ENCODE data around the gene PRIM1. TPM values are rescaled to one million over a fixed set of nuclear protein-coding genes. Genes with fewer than 3 reads are reported as not detected.

Gene PRIM1
- polyA plus RNA-seq, 2 of the 4 experiments (the other 2 are of a cell fraction), result 43.5 to 66.8 TPM

GRCh38 chr12:56724972-56725722 is 27.0 kb downstream of the PRIM1 start, which contains the start of gene NACA (continued):
- no peak for TF ChIP-seq ELK1 (IDR thresholded peaks at IDR 0.05; ENCODE audit: low read depth, low read length)
- no peak; the same call in 1 of the 2 replicates for TF ChIP-seq E2F6 (IDR thresholded peaks at IDR 0.05; ENCODE audit: borderline replicate concordance, low read depth)
- no peak for TF ChIP-seq HOXB13 (CRISPR knock-in tag; IDR thresholded peaks at IDR 0.05; ENCODE audit: low read depth)
- TF ChIP-seq CHD4 (IDR thresholded peaks at IDR 0.05; ENCODE audit: borderline replicate concordance), result no peak
- peak; percentile 77; the same call in 1 of the 2 replicates for TF ChIP-seq EHF (CRISPR knock-in tag; IDR thresholded peaks at IDR 0.05)
- TF ChIP-seq KDM1A (IDR thresholded peaks at IDR 0.05; ENCODE audit: low read depth), result no peak
- no peak for TF ChIP-seq NFE2L2 (conservative IDR thresholded peaks at IDR 0.05; ENCODE audit: low read length)
- TF ChIP-seq KDM5A (IDR thresholded peaks at IDR 0.05), result peak; percentile 48; the same call in 1 of the 2 replicates
- TF ChIP-seq BHLHE40 (IDR thresholded peaks at IDR 0.05; ENCODE audit: low read depth, low read length), result no peak
- TF ChIP-seq JUNB (IDR thresholded peaks at IDR 0.05), result no peak
- no peak for TF ChIP-seq RAD21 (conservative IDR thresholded peaks at IDR 0.05 in 1 of 2, IDR thresholded peaks at IDR 0.05 in 1 of 2)
- TF ChIP-seq CHD2 (IDR thresholded peaks at IDR 0.05; ENCODE audit: low read length, partially characterized antibody), result peak; percentile 64
- no peak for TF ChIP-seq GATA3 (IDR thresholded peaks at IDR 0.05; ENCODE audit: borderline replicate concordance)
- TF ChIP-seq JUN (IDR thresholded peaks at IDR 0.05), result peak; percentile 95 to 99
- TF ChIP-seq NPAS2 (CRISPR knock-in tag; IDR thresholded peaks at IDR 0.05; ENCODE audit: borderline replicate concordance), result no peak
- TF ChIP-seq ESRRA (IDR thresholded peaks at IDR 0.05; ENCODE audit: borderline replicate concordance, low read length), result no peak
- TF ChIP-seq NR3C1 (IDR thresholded peaks at IDR 0.05), result no peak
- no peak for TF ChIP-seq CTCF (IDR thresholded peaks at IDR 0.05)
- TF ChIP-seq HOXA7 (CRISPR knock-in tag; IDR thresholded peaks at IDR 0.05), result 0 out of 2 replicates have a peak, but pooled peaks have one; percentile 56
- TF ChIP-seq FOSL2 (IDR thresholded peaks at IDR 0.05), result no peak
- no peak for TF ChIP-seq FOSL2 (CRISPR knock-in tag; IDR thresholded peaks at IDR 0.05)
- no peak for TF ChIP-seq HMGXB4 (CRISPR knock-in tag; IDR thresholded peaks at IDR 0.05; ENCODE audit: borderline replicate concordance)
- peak; percentile 99 for TF ChIP-seq MAX (IDR thresholded peaks at IDR 0.05)

- Histone ChIP-seq H3K4me1 (peaks cover 39% of the 10 kb centered on the region), H3K4me2 (peak overlapping the region; percentile 85), H3K9me3 (no peaks in the 10 kb centered on the region), H3K4me3 (peak overlapping the region; percentile 99), H3K27ac (peak overlapping the region; percentile 96 to 99)
- peak; percentile 25 to 31; a peak in 5 of 6 replicates for ATAC-seq
- TF ChIP-seq HOXB13 (CRISPR knock-in tag; IDR thresholded peaks at IDR 0.05; ENCODE audit: low read depth), result no peak
- TF ChIP-seq HEYL (CRISPR knock-in tag; IDR thresholded peaks at IDR 0.05), result no peak
- TF ChIP-seq SMC3 (IDR thresholded peaks at IDR 0.05), result no peak
- TF ChIP-seq USF2 (IDR thresholded peaks at IDR 0.05), result no peak
- no peak for TF ChIP-seq KDM5A (IDR thresholded peaks at IDR 0.05)
- TF ChIP-seq HES2 (IDR thresholded peaks at IDR 0.05), result no peak
- TF ChIP-seq POLR2A (IDR thresholded peaks at IDR 0.05; ENCODE audit: low read length), result no peak
- TF ChIP-seq TFCP2L1 (CRISPR knock-in tag; IDR thresholded peaks at IDR 0.05), result no peak
- no peak for TF ChIP-seq HDAC2 (IDR thresholded peaks at IDR 0.05)
- TF ChIP-seq NPAS2 (CRISPR knock-in tag; IDR thresholded peaks at IDR 0.05; ENCODE audit: borderline replicate concordance), result no peak
- no peak for TF ChIP-seq SREBF2 (IDR thresholded peaks at IDR 0.05)
- POLR2A ChIA-PET, result interaction anchor here (0.8 to 3.2 kb wide), 8 partner anchors 8 to 364 kb away, joined by 3 to 72 read pairs (median 6); partner anchors contain the start of genes NAB2 and PTGES3
- WGBS (ENCODE audit: missing lambda C conversion rate), result under 1% methylated on average over 9 of the region's 9 CpGs
- FAIRE-seq, result no peak
- no peak for DNase-seq (ENCODE audit: low read depth in 1 of 2, low spot score in 1 of 2)
- CTCF ChIA-PET, result interaction anchor here (2.3 kb wide), 1 partner anchor 23 kb away, joined by 8 read pairs; no protein-coding TSS in a partner anchor
Observed at GRCh38 chr12:56724701-56724971, 27.5 kb downstream of the PRIM1 start.

All from A549 (cell line).